Esophagus muscularis mucosa (tissue), 4 donors: ENCODE results near the gene NUMA1.

Experiments used
- EP300 ChIP-seq: sonication (generic); formaldehyde crosslinking; IDR thresholded peaks from one replicate; pipeline ENCODE4 v1.6.1; 2017; ENCODE audit warnings: antibody characterized with exemption
- POLR2AphosphoS5 ChIP-seq, 2 donors: sonication (generic); formaldehyde crosslinking; IDR thresholded peaks; one replicate each; pipeline ENCODE4 v1.6.1; 2017; ENCODE audit warnings: antibody characterized with exemption in 2 of 2
- TF ChIP-seq, protein P1 (sequence below), 3 experiments: fragments of 200-600 bp in 2 of 3; fragments of 450-650 bp in 1 of 3; sonication (generic) in 2 of 3; IDR thresholded peaks; one replicate each; pipeline ENCODE4 v1.5.1; 2017 to 2019; ENCODE audit warnings: antibody characterized with exemption in 3 of 3, mild to moderate bottlenecking in 2 of 3, moderate library complexity in 1 of 3

DNA sequence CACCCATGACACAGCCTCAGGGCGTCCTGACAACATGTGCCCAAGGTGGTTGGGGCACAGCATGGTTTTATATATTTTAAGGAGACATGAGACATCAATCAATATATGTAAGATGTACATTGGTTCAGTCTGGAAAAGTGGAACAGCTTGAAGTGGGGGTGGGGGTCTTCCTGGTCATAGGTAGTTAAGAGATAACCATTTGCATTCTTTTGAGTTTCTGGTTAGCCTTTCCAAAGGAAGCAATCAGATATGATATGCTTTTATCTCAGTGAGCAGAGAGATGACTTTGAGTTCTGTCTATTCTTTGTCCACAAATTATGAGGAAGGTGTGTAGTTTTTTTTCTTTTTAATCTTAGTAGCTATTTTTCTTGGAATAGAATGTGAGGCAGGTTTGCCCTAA, 42.3 kb upstream of the NUMA1 start:
- TF ChIP-seq POLR2AphosphoS5 (IDR thresholded peaks at IDR 0.05) (no peak), EP300 (no peak)
- TF ChIP-seq, protein P1, sequence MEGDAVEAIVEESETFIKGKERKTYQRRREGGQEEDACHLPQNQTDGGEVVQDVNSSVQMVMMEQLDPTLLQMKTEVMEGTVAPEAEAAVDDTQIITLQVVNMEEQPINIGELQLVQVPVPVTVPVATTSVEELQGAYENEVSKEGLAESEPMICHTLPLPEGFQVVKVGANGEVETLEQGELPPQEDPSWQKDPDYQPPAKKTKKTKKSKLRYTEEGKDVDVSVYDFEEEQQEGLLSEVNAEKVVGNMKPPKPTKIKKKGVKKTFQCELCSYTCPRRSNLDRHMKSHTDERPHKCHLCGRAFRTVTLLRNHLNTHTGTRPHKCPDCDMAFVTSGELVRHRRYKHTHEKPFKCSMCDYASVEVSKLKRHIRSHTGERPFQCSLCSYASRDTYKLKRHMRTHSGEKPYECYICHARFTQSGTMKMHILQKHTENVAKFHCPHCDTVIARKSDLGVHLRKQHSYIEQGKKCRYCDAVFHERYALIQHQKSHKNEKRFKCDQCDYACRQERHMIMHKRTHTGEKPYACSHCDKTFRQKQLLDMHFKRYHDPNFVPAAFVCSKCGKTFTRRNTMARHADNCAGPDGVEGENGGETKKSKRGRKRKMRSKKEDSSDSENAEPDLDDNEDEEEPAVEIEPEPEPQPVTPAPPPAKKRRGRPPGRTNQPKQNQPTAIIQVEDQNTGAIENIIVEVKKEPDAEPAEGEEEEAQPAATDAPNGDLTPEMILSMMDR (IDR thresholded peaks at IDR 0.05) = no peak
